GM21423 (cell line): Measurements from ENCODE around the gene CLPTM1.
"Not testable (repeated sequence)": the region's sequence is repeated elsewhere in the genome, so short reads cannot be mapped to it uniquely, and the experiment has no call there.

Experiments
- ATAC-seq: cut with Tn5 transposase; IDR thresholded peaks from one replicate; pipeline ENCODE4 v1.9.1; 2021; ENCODE audit warnings: mild to moderate bottlenecking, moderate library complexity; ENCODE audit not compliant: unreplicated experiment

CLPTM1 gene

GRCh38 chr19:44942067-44942571 is 13.1 kb upstream of the CLPTM1 start, which contains the start of gene APOC4:
Gene APOC4, plus strand, starts transcription at chr19:44942237. Its CDS starts 41 bp downstream, at chr19:44942278.
- ATAC-seq, result no peak

GRCh38 chr19:44943801-44944249 is 11.4 kb upstream of the CLPTM1 start:
- no peak for ATAC-seq

GRCh38 chr19:44947041-44947581 is 8.1 kb upstream of the CLPTM1 start:
- no peak for ATAC-seq

GRCh38 chr19:44948237-44948636 is 6.9 kb upstream of the CLPTM1 start:
- ATAC-seq, result no peak

GRCh38 chr19:44948763-44949374 is 6.3 kb upstream of the CLPTM1 start:
- no peak for ATAC-seq

GRCh38 chr19:44949550-44949949 is 5.6 kb upstream of the CLPTM1 start:
- no peak for ATAC-seq

GRCh38 chr19:44951179-44952159 is 3.7 kb upstream of the CLPTM1 start:
- no peak for ATAC-seq

GRCh38 chr19:44954278-44954648 is 917 bp upstream of the CLPTM1 start:
- ATAC-seq, result no peak

- peak; percentile 21 for ATAC-seq
These were observed 592 bp downstream of the CLPTM1 start for GRCh38 chr19:44955505-44956439.

- no peak for ATAC-seq
These were observed 2.3 kb downstream of the CLPTM1 start for GRCh38 chr19:44957526-44957925.

GRCh38 chr19:44958090-44958489 is 2.9 kb downstream of the CLPTM1 start:
- ATAC-seq, result no peak

- ATAC-seq, result no peak
These were observed 4.5 kb downstream of the CLPTM1 start for GRCh38 chr19:44959691-44960090.

GRCh38 chr19:44960906-44961728 is 5.9 kb downstream of the CLPTM1 start:
- ATAC-seq, result no peak

- ATAC-seq, result no peak
These were observed 6.6 kb downstream of the CLPTM1 start for GRCh38 chr19:44961821-44962220.

- ATAC-seq, result no peak
These were observed 12.9 kb downstream of the CLPTM1 start for GRCh38 chr19:44968118-44968517.

GRCh38 chr19:44968670-44969069 is 13.5 kb downstream of the CLPTM1 start:
- no peak for ATAC-seq

- ATAC-seq, result no peak
These were observed 14.3 kb downstream of the CLPTM1 start for GRCh38 chr19:44969437-44969836.

- ATAC-seq, result not testable (repeated sequence)
These were observed 16.3 kb downstream of the CLPTM1 start for GRCh38 chr19:44971451-44971850.

GRCh38 chr19:44972802-44973201 is 17.6 kb downstream of the CLPTM1 start:
- no peak for ATAC-seq
